HG02798 (cell line): ENCODE data around the gene GPRIN2.

ENCODE experiments used
- ATAC-seq: cut with Tn5 transposase; IDR thresholded peaks from one replicate; pipeline ENCODE4 v1.9.1; 2021; ENCODE audit warnings: mild to moderate bottlenecking; ENCODE audit not compliant: unreplicated experiment, poor library complexity

Gene GPRIN2

DNA sequence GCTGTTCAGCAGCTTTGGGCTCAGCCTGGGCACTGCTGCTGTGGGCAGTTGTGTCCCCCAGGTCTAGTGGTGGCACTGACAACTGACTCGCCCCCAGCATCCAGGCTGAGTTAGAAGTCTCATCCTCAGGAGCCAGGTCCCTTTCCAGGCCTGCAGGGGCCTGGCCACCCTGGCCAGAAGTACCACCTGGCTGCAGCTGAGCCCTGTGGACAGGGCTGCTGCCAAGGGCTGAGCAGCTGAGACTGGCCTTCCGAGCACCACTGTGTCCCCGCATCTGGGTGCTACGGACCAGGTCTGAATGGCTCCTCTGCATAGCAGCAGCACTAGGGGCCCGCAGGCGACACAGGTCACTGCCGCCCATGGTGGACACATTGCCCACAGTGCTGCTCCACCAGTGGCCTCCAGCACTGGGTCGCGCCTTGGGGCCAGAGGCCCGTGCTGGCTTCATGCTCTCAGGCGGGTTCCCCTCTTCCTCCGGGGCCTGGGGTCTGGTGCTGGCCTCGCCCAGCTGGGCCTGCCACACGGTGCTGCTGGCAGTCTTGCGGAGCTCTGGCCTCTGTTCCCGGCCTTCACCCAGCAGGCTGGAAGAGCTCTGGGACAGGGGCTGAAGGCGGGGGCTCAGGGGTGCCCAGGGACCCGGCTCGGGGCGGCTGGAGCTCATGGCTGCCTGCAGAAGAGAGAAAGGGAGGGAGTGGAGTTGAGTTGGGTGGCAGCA, 6.2 kb downstream of the GPRIN2 start:
- ATAC-seq: no peak

DNA sequence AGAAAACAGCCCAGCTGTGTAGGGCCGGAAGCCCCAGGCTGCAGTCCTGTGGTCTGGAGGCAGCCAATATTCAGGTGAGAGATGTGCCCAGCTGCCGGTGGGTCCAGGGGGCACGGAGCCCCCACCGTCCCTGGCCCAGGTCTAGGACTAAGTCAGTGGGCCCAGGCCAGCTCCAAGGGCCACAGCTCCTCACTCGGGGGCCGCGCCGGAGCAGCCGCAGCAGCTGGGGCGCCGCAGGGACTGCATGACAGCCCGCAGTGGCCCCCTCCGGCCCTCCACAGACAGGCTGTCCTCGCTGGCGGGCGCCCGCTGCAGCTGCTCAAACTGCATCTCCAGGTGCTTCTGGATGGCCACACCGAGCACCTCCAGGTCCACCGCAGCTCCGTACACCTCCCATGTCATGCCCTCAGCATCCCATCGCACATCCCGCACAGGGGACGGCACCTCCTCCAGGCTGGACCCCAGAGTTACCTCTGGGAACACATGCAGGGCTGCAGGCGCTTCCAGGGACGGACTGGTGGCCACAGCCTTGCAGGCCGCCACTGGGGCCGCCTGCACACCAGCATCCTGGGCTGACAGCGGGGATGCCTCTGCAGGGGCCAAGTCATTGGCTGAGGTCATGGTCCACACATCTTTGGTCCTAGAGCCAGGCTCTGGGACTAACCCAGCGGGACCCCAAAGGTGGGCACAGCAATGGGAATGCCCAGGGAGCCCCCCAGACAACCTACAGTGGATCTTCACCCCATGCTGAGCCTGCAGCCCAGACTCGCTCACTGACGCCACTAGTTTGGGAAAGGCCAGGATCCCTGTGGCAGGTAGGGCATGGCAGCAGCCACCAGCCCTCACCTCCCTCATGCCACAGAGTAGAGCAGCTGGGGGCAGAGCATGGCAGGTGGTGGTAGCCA, 7.0 kb downstream of the GPRIN2 start:
- no peak for ATAC-seq

DNA sequence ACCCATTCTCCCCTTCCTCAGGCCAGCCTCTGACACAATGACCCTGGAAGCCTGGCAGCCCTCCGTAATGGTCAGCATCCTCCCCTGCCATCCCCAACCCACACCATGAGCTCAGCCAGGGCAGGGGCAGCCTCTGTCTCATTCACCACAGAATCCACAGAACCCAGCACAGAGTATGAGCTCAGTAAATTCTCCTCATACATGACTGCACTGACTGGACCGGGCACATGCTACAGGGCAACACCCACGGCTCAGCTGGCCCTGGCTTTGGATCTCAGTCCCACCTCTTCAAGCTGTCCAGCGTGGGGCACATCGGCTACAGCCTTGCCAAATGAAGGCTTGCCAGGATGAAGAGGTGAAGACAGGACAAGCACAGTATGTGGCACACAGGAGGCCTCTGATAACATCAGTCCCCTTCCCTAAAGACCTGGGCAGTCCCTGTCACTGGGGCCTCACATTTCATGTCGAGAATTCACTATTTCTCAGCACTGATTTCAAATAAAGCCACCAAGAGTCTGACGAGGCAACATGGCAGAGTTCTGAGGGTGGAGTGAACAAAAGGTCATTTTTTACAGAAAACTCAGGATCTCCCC, 7.9 kb downstream of the GPRIN2 start:
- ATAC-seq: no peak

DNA sequence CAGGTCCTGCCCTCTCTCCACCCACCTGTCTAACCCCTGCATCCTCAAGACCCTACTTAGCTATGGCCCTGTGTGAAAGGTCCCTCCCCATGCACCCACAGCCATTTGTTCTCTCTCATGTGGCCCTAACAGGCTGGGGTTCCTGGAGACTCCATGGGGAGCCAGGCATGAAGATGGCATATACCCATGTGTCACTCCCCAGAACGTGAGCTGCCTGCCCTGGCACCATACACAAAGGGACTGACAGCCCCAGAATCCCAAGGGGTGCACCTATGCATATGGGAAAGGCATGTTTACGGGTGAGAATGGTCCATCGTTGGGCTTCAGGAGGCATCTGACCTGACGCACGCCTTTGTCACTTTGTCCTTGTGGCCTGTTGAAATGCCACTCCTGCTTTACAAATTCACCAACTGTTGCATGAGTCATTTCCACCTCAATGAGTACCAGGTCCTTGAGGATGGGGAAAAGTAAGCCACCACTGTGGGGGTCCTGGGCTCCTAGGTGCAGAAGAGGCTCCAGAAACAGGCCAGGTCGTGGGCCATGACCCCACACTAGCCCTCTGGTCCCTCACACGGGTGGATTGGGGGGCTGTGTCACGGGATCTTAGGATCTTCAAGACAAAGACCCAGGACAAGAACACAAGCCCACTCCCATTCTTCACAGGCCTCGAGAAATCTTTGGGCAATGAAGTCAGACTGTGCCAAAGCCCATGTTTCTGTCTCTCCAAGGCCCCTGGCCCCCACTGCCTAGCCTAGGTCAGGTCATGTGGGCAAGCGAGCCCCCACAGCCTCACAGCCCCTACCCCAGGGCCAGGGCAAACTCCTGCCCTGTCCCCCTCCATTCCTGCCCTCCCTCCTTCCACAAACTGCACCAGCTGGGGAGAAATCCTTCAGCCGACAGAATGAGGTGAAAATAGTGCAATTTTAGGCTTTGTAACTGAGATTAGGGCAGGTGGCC, 8.6 kb downstream of the GPRIN2 start:
- no peak for ATAC-seq

DNA sequence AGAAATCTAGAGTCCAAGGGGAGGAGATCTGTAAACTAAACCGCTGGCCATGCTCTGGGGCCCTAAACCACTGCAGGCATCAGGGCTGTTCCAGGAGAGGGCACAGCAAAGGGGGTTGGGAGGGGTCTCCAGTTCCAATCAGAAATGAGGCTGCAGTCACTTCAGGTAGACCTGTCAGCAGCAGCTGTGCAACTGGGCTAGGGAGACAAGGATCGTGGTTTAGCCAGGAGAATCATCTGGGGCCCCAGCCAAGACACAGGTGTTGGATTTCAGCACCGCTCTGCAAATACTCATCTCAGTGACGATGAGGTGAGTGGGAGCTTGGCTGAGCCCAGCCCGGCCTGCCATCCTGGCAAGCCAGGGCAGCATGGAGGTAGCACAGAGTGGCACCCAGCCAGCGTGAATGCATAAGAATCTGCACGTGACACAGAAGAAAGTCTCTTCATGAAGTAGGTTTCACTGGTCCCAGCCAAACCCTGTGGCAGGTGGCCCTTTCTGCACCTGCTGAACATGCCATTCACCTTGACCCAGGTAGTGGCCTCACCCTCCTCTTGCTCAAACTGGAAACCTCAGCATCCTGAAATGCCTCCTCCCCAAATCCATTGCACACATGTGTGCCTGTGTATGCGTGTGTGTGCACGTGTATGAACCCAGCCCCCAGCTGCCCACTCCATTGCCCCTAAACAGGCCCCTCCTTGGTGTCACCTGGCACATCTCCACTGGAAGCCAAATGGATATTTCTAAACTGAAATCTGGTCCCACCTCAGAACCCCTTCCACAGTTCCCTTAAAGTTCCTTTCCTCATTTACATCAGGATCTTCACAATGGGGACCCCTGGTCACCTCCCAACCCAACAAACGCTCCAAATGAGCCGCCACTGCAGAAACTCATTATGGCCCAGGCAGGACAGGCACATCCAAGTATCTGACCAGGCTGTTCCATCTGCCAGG, 9.6 kb downstream of the GPRIN2 start:
- ATAC-seq: no peak

DNA sequence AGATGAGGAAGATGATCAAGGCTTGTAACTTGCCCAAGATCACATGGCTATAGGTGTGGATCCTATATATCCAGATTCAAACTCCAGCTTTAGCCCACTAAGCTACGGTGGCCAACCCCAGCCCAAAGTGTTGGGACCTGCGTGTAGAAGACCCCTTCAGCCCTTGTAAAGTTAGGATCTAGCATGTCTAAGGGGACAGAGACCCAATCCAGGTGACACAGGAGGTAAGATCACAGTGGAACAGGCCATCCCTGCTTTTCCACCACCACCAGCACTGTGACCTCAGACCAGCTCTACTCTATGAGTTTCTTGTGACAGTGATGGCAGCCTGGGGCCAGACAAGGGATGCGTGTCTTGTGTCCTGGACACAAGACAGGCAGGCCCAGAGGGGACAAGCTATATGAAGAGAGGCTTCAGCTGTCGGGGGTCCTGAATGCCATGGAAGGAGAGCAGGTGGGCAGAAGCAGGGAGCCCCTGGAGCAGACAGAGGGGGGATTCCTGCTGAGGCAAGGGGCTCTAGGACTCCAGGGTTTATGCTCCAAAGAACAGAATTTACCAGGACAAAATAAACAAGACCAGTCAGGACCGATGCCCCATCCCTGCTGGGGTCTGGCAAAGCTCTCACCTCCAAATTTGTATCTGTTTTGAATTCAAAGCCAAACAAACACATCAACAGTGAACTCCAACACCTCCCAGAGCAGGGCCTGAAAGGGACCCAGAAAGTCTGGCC, 10.4 kb downstream of the GPRIN2 start:
- no peak for ATAC-seq

DNA sequence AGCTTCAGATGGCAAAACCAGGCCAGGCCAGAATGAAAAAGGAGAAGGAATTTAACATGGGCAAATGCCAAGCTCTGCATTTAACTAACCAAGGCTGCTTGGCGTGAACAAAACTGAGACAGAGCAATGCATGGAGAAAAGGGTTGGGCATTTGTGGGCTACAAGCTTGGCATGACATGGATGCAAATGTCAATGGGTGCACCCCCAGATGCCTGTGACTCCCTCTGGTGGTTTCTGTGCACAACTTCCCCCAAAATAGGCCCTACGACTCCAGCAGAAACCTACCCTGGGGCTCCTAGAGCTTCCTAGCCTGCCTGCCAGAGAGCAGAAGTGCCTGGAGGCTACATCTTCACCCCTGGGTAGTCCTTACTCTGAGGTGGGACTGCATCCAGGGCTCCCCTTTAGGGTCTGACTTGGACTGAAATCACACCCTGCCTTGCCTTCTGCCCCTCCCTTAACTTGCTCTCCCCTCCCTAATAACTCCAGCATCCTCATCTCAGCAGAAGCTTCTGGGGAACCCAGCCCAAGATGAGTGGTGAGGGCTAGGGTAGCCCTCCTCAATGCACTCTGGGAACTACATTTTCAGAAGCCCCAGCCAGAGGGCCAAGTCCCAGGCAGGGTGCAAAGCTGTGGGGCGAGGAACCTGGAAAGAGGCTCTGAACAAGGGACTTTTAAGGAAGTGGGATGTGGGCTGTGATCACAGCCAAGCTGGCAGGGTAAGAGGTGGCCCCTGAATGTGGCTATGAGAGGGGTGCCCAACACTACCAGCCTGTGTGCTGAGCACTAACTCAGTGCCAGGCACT, 11.3 kb downstream of the GPRIN2 start:
- ATAC-seq: no peak

DNA sequence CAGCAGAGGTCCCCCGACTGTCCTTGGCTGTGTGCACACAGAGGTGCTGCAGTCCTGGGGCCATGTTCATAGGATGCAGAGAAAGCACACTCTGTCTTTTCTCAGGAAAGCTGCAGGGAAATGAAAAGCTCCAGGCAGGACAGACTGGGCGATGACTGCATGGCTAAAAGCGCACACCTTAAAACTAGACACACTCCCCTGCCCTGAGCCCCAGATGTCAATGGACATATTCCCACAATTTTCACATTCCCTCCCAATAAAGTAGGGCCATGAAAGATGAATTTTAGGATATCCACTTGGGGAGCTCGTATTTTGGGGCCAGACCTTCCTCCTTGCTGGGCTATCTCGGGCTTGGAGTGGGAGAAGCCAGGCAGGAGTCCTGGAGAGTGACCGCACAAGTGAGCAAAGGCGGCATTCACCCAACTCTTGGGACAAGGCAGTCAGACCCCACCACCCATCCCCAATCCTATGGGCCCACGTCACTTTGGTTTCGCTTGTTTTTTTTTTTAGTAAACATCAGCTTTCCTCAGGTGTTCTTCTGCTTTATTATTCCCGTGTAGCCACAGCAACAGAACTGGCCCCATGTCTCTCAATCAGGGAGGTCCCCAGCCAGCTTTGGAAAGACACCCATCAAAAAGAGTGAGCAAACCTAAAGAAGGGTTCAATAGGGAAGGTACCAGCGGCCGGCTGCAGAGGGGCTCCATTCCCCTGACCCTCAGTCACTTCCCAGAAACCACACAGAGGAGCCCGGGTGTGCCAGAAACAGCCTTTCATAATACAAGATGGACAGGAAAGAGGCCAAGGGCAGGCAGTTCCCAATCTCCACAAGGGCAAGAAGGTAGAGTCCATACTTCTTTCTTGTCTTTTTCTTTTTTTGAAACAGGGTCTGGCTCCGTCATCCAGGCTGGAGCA, 12.7 kb downstream of the GPRIN2 start:
- no peak for ATAC-seq

DNA sequence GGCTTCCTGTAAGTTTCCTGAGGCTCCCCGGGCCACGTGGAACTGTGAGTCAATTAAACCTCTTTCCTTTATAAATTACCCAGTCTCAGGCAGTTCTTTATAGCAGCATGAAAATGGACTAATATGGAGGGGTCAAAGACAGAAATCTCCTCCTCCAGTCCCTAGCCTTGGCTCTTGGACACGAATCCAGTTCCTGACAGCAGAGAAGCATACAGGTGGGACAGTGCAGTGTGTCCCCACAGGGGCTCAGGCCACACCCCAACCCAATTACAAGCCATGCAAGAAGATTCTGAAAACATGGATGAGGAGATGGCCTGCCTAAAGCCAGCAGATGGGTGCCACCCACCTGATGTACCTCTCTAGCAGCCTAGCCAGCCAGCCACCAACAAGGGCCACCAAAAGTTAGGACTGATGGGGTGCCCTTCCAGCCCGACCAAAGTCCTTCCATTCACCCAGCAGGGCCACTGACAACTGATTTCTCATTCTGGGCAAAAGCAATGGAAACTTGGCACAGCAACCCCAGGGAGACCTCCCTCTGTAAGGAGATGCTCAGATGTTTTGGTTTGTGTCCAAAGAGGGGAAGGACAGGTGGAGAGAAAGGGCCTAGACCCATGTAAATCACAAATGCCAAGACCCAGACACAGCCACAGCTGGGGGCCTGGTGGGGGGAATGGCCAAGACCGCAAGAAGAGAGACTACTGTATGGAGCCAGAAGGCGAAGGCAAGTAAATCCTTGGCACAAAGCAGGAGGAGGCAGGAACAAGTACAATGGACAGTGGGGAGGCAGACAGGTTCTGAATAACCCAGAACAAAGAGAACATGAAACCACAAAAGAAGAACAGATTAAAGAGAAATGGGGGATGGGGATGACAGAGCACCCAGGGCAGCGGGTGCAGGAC, 13.6 kb downstream of the GPRIN2 start:
- ATAC-seq: no peak

DNA sequence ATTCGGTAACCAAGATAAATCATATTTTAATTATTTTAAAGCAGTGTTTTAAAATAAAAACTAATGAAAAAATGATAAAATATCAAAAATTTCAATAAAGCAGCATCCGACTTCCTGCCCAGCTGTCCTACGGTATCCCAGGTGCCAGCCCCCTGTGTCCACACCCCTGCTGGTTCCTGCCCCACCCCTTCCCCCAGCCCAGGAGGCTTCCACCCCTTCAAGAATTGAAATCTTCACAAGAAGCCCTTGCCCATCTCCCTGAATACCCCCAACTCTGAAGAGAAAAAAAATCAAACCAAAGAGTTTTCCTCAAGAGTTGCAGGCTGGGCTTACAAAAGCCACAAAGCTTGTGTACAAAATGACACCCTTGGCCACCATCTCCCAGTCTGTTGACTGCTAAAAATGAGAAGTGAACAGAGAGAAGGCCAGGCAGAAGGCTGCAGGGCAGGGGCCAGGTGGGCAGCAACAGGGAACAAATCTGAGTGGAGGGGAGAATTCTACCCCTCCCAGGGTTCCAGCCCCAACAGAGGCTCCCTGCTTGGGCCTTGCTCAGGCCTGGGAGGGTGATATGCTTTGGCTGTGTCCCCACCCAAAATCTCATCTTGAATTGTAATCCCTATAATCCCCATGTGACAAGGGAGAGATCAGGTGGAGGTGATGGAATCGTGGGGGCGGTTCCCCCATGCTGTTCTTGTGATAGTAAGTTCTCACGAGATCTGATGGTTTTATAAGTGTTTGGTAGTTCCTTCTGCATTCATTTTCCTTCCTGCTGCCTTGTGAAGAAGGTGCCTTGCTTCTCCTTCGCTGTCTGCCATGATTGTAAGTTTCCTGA, 14.5 kb downstream of the GPRIN2 start:
- no peak for ATAC-seq

DNA sequence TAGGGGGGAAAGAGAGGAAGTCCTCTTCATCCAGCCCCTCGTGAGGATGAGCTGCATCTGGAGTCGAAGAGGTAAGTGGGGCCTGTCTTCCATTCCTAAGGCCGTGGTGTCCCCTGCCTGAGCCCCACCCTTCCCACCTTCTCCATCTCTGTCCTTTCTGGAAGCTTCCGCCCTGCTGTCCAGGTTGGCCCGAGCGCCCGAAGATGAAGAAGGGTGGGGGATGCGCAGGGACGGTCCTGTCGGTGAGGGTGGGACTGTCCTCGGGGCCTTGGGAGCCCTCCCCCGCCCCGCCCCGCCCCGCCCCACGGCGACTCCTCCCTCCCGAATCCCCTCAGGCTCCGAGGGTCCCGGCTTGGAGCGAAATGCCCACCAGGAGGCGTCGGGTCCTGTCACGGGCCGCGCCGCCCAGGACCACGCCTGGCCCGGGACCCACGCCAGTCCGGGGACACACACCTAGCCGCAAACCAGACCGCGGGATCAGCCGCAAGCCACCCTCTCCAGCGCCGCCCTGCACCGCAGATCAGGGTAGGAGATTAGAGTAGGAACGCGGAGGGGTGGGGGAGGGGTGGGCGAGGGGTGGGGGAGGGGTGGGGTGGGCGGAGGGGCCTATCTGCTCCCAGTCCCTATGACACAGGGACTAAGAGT, 15.3 kb downstream of the GPRIN2 start:
- no peak for ATAC-seq

DNA sequence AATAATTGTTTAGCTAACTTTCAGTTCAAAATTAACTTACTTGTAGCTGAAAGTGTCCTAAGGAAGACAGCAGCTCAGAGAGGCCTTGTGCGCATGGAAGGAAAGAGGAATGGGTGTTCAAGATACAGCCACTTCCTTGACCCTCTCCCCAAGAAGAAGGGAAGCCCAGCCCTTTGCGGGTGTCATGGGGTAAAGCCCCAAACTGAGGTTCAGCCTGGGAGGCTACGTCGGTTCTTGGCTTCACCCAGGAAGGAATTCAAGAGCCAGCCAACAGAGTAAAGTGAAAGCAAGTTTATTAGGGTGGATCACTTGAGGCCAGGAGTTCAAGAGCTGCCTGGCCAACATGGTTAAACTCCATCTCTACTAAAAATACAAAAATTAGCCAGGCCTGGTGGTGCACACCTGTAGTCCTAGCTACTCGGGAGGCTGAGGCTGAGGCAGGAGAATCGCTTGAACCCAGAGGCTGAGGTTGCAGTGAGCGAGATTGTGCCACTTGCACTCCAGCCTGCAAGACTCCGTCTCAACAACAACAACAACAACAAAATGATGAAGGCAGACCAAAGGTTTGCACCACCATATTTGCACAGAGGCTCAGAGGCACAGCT, 15.9 kb downstream of the GPRIN2 start:
- ATAC-seq: no peak

DNA sequence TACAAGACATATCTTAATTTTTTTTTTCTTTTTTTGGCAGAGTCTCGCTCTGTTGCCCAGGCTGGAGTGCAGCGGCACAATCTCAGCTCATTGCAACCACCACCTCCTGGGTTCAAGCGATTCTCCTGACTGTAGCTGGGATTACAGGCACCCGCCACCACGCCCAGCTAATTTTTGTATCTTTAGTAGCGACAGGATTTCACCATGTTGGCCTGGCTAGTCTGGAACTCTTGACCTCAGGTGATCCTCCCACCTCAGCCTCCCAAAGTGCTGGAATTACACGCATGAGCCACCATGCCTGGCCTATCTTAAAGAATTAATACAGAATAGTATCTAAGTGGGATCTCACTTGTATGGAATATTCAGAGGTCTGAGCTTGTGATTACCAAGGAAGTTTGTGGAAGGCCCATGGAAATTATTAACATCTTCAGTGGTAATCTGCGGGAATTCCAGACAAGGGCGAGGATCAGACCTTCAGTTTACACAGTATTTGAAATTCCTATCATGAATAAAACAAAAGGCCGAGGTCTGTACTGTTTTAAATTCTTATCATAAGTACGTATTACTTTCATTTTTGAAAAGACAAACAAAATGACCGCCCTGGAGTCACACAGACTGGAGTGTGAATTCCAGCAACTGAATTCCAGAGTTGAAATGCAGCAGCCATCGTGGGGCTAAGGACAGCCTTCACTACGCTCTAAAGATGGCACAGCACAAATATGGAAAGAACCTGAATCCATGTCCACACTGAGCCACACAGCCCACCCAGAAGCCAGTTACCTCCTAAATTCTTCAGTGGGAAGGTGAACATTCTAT, 16.7 kb downstream of the GPRIN2 start:
- ATAC-seq: no peak
